ENCODE results near the gene SLC9A9.

SLC9A9 gene

GRCh38 chr3:143716731-143717130, 131.5 kb downstream of the SLC9A9 start:
- no peak for TF ChIP-seq CTCF (IDR thresholded peaks at IDR 0.05; ENCODE audit: low read length)
- TF ChIP-seq EZH2 (optimal IDR thresholded peaks at IDR 0.05; ENCODE audit: low read depth, low read length) = no peak
- no peak for TF ChIP-seq EZH2phosphoT487 (IDR thresholded peaks at IDR 0.05; ENCODE audit: low read length)
- Histone ChIP-seq H3K36me3 (replicated peaks; ENCODE audit: insufficient read depth, low read length) (no peaks in the 10 kb centered on the region), H3K4me3 (ENCODE audit: low read length) (no peak overlapping the region), H3F3A (ENCODE audit: insufficient read depth, low read length) (no peaks in the 10 kb centered on the region), H3K9ac (ENCODE audit: low read length) (no peak overlapping the region), H3K27ac (ENCODE audit: low read length) (no peak overlapping the region), H3K4me2 (ENCODE audit: low read depth, low read length) (no peak overlapping the region), H3K9me3 (replicated peaks; ENCODE audit: insufficient read depth, low read length) (no peaks in the 10 kb centered on the region), H2AFZ (ENCODE audit: low read length) (no peak overlapping the region), H3K9me2 (replicated peaks; ENCODE audit: insufficient read depth, low read length) (no peaks in the 10 kb centered on the region), H4K20me1 (ENCODE audit: insufficient read depth, low read length) (no peaks in the 10 kb centered on the region), H3K27me3 (replicated peaks; ENCODE audit: insufficient read depth, low read length) (no peaks in the 10 kb centered on the region), H3K4me1 (ENCODE audit: low read length) (peaks cover 8% of the 10 kb centered on the region; the same call in 1 of the 2 replicates), H3K79me2 (ENCODE audit: low read length) (no peaks in the 10 kb centered on the region)
- DNase-seq = no peak

DNA sequence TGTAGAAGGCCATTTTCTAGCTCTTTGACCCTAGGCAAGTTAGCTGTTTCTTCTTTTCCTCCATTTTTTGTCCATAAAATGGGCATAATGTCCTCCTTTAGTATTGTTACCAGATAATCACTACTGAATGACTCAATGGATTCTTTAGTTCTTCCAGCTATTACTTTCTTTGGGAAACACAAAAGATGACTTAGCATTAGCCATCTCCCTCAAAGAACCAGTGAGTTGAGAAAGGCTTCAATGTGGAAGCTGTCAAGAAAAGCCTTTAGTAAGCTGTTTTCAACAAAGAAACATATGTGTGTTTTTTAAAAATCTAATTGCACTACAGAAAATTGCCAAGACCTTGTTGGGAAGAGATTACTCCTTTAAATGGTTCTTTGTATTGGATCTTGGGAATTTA, 135.7 kb downstream of the SLC9A9 start:
- Histone ChIP-seq H4K20me1 (ENCODE audit: insufficient read depth, low read length) (no peaks in the 10 kb centered on the region), H3K9me2 (replicated peaks; ENCODE audit: insufficient read depth, low read length) (no peaks in the 10 kb centered on the region), H3K9me3 (replicated peaks; ENCODE audit: insufficient read depth, low read length) (no peaks in the 10 kb centered on the region), H3K9ac (ENCODE audit: low read length) (no peak overlapping the region), H3F3A (ENCODE audit: insufficient read depth, low read length) (no peaks in the 10 kb centered on the region), H2AFZ (ENCODE audit: low read length) (no peak overlapping the region), H3K4me3 (ENCODE audit: low read length) (no peak overlapping the region), H3K4me2 (ENCODE audit: low read depth, low read length) (no peak overlapping the region), H3K27ac (ENCODE audit: low read length) (no peak overlapping the region), H3K36me3 (replicated peaks; ENCODE audit: insufficient read depth, low read length) (no peaks in the 10 kb centered on the region), H3K27me3 (replicated peaks; ENCODE audit: insufficient read depth, low read length) (no peaks in the 10 kb centered on the region), H3K4me1 (ENCODE audit: low read length) (peaks cover 8% of the 10 kb centered on the region; the same call in 1 of the 2 replicates), H3K79me2 (ENCODE audit: low read length) (no peaks in the 10 kb centered on the region)
- no peak for DNase-seq
- TF ChIP-seq CTCF (IDR thresholded peaks at IDR 0.05; ENCODE audit: low read length) (no peak), EZH2 (optimal IDR thresholded peaks at IDR 0.05; ENCODE audit: low read depth, low read length) (no peak), EZH2phosphoT487 (IDR thresholded peaks at IDR 0.05; ENCODE audit: low read length) (no peak)

- DNase-seq = no peak
- H4K20me1 ChIP-seq (ENCODE audit: insufficient read depth, low read length) = no peaks in the 10 kb centered on the region
- H2AFZ ChIP-seq (ENCODE audit: low read length) = no peak overlapping the region
These were observed 140.4 kb downstream of the SLC9A9 start for GRCh38 chr3:143707848-143708247.

More at GRCh38 chr3:143707848-143708247, 140.4 kb downstream of the SLC9A9 start:
- Histone ChIP-seq H3F3A (ENCODE audit: insufficient read depth, low read length) (no peaks in the 10 kb centered on the region), H3K4me2 (ENCODE audit: low read depth, low read length) (no peak overlapping the region), H3K9me2 (replicated peaks; ENCODE audit: insufficient read depth, low read length) (no peaks in the 10 kb centered on the region), H3K79me2 (ENCODE audit: low read length) (0 out of 2 replicates have a peak, but pooled peaks cover 3% of the 10 kb centered on the region), H3K4me1 (ENCODE audit: low read length) (peaks cover 8% of the 10 kb centered on the region; the same call in 1 of the 2 replicates), H3K9me3 (replicated peaks; ENCODE audit: insufficient read depth, low read length) (no peaks in the 10 kb centered on the region), H3K27ac (ENCODE audit: low read length) (no peak overlapping the region), H3K4me3 (ENCODE audit: low read length) (no peak overlapping the region), H3K36me3 (replicated peaks; ENCODE audit: insufficient read depth, low read length) (no peaks in the 10 kb centered on the region), H3K9ac (ENCODE audit: low read length) (no peak overlapping the region), H3K27me3 (replicated peaks; ENCODE audit: insufficient read depth, low read length) (no peaks in the 10 kb centered on the region)
- TF ChIP-seq EZH2phosphoT487 (IDR thresholded peaks at IDR 0.05; ENCODE audit: low read length) (no peak), CTCF (IDR thresholded peaks at IDR 0.05; ENCODE audit: low read length) (no peak), EZH2 (optimal IDR thresholded peaks at IDR 0.05; ENCODE audit: low read depth, low read length) (no peak)
